Activated T-cell treated with anti-CD3 and anti-CD28 coated beads, Interleukin-2, amount 50 U/mL, for 72 hours (primary cell): ENCODE measurements around the gene SDK1. TPM values are rescaled to one million over a fixed set of nuclear protein-coding genes. Genes with fewer than 3 reads are reported as not detected.

Experiments used
- ATAC-seq, 2 donors: fragments of 150-1000 bp; cut with Tn5 transposase; replicated peaks in 1 of 2; 2 replicates each; pipeline ENCODE4 v1.10.0; 2021; ENCODE audit warnings: moderate library complexity in 2 of 2, mild to moderate bottlenecking in 1 of 2
- DNase-seq, 2 donors: peaks; one replicate each; pipeline ENCODE4 v3.0.0; 2021 to 2022; ENCODE audit warnings: mixed read lengths in 1 of 2
- H3K27ac Mint-ChIP-seq: one replicate; pipeline ENCODE4 v1.8.0; 2022; ENCODE audit warnings: mild to moderate bottlenecking, moderate library complexity, mixed read lengths
- H3K27me3 Mint-ChIP-seq: one replicate; pipeline ENCODE4 v1.8.0; 2022; ENCODE audit warnings: low read depth, mixed read lengths
- H3K36me3 Mint-ChIP-seq, 2 donors: one replicate each; pipeline ENCODE4 v1.8.0; 2022; ENCODE audit warnings: mixed read lengths in 2 of 2, mild to moderate bottlenecking in 1 of 2; ENCODE audit not compliant: insufficient read depth in 2 of 2
- H3K4me1 Mint-ChIP-seq: one replicate; pipeline ENCODE4 v1.8.0; 2022; ENCODE audit warnings: low read depth, mixed read lengths
- H3K4me3 Mint-ChIP-seq, 2 donors: one replicate each; pipeline ENCODE4 v1.8.0; 2022; ENCODE audit warnings: mild to moderate bottlenecking in 2 of 2, mixed read lengths in 2 of 2, moderate library complexity in 2 of 2
- H3K9me3 Mint-ChIP-seq, 2 donors: one replicate each; pipeline ENCODE4 v1.8.0; 2022; ENCODE audit warnings: mixed read lengths in 2 of 2
- total RNA-seq, 2 donors: library from RNA; stranded (reverse); gene quantifications; one replicate each; pipeline ENCODE4 v1.2.3, GENCODE V29; 2022

SDK1 gene
- total RNA-seq, 2 donors from 2014 or later: 6.1 to 6.3 TPM

DNA sequence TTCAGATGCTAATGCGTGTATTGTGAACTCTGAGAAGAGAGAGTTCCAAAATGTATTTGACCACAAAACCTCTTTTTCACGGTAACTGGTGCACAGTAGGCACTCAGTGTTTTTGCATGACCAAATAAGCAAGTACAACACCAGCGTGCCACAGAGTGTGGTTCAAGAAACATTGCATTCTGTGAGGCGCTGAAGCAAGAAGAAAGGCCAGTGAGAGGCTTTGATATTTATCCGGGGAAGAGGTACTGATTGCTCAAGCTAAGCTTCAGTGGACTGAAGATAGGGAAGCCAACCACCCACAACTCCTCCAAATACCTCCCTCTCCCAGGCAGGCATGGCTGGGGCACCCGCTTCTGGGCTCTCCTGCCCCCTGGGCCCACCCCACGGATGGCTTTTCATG, 611.2 kb downstream of the SDK1 start:
- peaks cover 9% of the 10 kb centered on the region for H3K4me1 Mint-ChIP-seq
- no peak overlapping the region for H3K27ac Mint-ChIP-seq
- peaks cover 0 to 2% of the 10 kb centered on the region in 2 donors for H3K36me3 Mint-ChIP-seq
- H3K4me3 Mint-ChIP-seq: no peak overlapping the region
- H3K9me3 Mint-ChIP-seq: no peaks in the 10 kb centered on the region
- no peaks in the 10 kb centered on the region for H3K27me3 Mint-ChIP-seq
- ATAC-seq: no peak
- no peak for DNase-seq

DNA sequence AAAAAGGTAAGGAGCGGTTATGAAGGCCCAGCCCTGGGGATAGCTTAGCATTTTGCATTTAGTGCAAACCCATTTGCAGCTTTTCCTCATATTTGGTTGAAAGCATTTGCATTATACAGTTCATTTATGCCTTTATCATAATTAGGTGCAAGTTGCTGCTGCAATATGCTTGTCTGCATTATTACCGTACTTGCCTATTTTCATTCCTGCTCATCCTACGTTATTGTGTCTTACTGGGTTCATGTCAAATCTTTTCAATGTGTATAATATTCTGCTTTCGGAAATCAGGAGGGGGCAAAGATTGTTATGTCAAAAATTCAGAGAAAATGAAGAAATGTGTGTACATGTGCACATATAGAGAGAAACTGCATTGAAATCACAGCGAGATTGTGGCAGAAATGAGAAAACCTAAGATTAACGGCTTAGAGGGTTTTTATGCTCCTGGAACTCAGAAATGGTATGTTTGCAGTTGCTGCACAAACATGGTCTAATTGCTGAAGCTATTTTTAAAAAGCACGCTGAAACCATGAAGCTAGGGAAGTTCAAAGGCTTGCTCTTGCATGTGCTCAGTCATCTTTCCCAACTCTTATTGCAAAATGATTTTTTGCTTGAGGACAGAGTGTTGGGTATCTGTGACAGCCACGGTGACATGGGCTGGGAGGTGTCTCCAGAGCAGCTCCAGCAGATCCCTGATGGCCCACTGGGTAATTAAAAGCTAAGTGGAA, 613.2 kb downstream of the SDK1 start:
- no peak for ATAC-seq
- no peak for DNase-seq
- H3K27me3 Mint-ChIP-seq: no peaks in the 10 kb centered on the region
- H3K4me3 Mint-ChIP-seq: no peak overlapping the region
- H3K27ac Mint-ChIP-seq: no peak overlapping the region
- H3K9me3 Mint-ChIP-seq: no peaks in the 10 kb centered on the region
- peaks cover 0 to 2% of the 10 kb centered on the region in 2 donors for H3K36me3 Mint-ChIP-seq
- H3K4me1 Mint-ChIP-seq: peaks cover 19% of the 10 kb centered on the region

DNA sequence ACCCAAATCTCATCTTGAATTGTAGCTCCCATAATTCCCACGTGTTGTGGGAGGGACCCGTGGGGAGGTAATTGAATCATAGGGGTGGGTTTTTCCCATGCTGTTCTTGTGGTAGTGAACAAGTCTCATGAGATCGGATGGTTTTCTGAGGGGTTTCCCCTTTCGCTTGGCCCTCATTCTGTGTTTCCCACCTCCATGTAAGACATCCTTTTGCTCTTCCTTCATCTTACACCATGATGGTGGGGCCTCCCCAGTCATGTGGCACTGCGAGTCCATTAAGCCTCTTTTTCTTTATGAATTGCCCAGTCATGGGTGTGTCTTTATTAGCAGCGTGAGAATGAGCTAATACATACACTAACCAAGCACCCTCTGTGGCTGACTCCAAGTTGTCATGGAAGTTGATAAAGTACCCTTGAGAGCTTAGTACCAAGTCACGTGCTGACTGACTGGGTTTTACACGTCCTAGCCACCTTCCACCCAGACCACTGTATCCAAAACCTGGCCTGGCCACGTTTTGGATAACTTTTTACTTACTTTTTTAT, 614.4 kb downstream of the SDK1 start:
- DNase-seq (no peak), ATAC-seq (no peak)
- Mint-ChIP-seq H3K27ac (no peak overlapping the region), H3K27me3 (peaks cover 7% of the 10 kb centered on the region), H3K4me3 (no peak overlapping the region), H3K9me3 (no peaks in the 10 kb centered on the region), H3K4me1 (peaks cover 19% of the 10 kb centered on the region), H3K36me3 (peaks cover 0 to 2% of the 10 kb centered on the region in 2 donors)

DNA sequence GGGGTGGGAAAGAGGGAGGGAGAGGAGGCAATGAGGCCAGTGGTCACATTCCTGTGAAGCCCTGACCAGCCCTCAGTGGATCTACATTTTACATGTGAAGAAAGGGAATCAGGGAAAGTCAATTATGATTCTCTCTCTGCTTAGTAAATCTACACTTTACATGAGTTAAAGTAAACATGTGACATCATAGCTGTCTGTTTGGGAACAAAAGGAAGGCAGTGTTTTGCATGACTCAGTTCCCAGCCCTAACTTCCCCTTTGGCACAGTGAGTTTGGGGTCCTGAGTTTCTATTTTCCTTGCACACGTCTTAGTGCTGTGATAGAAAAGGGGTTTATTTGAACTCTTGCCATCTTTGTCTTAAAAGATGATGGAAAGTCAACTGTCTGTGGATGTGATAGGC, 615.1 kb downstream of the SDK1 start:
- no peak for DNase-seq
- peaks cover 19% of the 10 kb centered on the region for H3K4me1 Mint-ChIP-seq
- no peaks in the 10 kb centered on the region for H3K9me3 Mint-ChIP-seq
- no peak overlapping the region for H3K4me3 Mint-ChIP-seq
- peaks cover 0 to 2% of the 10 kb centered on the region in 2 donors for H3K36me3 Mint-ChIP-seq
- no peak for ATAC-seq
- H3K27me3 Mint-ChIP-seq: peaks cover 7% of the 10 kb centered on the region
- no peak overlapping the region for H3K27ac Mint-ChIP-seq

DNA sequence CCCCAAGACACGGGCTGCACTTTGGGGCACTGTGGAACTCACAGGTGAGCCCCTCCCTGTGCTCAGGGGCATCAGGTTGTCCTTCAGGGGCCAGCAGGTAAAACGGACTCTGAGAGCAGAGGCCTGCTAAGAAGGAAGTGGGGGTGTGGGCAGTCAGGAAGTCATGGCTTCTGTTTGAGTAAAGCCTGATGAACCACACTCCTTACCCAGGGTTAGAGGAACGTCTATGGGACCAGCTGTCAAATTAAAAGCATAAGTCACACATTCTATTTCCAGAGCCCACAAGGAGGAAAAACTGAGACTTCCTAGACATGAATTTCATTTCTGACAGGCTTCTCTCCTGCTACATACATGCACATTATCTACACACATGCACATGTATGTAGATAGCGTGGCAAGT, 616.4 kb downstream of the SDK1 start:
- DNase-seq (no peak), ATAC-seq (no peak)
- H3K9me3 Mint-ChIP-seq: no peaks in the 10 kb centered on the region
- H3K27ac Mint-ChIP-seq: no peak overlapping the region
- H3K27me3 Mint-ChIP-seq: peaks cover 7% of the 10 kb centered on the region
- H3K4me1 Mint-ChIP-seq: peaks cover 10% of the 10 kb centered on the region
- no peak overlapping the region for H3K4me3 Mint-ChIP-seq
- peaks cover 0 to 2% of the 10 kb centered on the region in 2 donors for H3K36me3 Mint-ChIP-seq

DNA sequence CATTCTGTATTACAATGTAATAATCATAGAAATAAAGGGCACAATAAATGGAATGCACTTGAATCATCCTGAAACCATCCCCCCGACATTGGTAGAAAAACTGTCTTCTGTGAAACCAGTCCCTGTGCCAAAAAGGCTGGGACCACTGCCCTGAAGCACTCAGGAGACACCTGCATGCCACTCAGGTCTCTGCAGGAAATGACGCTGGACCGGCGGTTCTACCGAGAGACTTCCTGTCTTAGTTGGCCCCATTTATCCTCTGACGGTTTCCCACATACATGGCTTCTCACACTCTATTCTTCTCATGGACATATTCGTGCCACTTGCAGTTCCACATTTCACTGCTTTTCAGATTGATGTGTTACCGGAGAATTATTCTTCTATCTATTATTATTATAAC, 617.5 kb downstream of the SDK1 start:
- Mint-ChIP-seq H3K27ac (no peak overlapping the region), H3K27me3 (peaks cover 7% of the 10 kb centered on the region), H3K4me3 (no peak overlapping the region), H3K36me3 (peaks cover 0 to 2% of the 10 kb centered on the region in 2 donors), H3K9me3 (no peaks in the 10 kb centered on the region), H3K4me1 (peaks cover 10% of the 10 kb centered on the region)
- DNase-seq (no peak), ATAC-seq (no peak)

DNA sequence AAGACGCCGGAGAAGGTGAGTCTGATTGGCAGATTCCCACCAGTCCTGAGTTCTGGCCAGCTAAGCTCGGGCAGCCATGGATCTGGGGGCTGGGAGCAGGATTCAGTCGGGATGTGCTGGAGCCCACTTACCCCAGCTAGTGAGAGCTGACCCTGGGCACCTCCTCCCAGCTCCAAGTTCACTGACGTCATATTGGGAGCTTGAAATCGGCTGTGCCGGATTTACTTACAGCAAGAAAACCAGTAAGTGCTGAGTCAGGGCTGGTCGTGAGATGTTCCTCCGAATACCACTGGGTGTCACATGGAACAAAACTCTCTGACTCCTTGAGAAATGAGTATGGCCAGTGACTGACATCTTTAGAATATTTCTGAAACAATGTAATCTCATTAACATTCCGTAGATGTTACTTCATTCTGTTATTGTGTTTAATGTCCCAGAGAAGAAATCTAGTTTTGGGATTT, 621.2 kb downstream of the SDK1 start:
- no peak for ATAC-seq
- Mint-ChIP-seq H3K4me3 (no peak overlapping the region), H3K27me3 (peaks cover 17% of the 10 kb centered on the region), H3K9me3 (no peaks in the 10 kb centered on the region), H3K27ac (no peak overlapping the region), H3K4me1 (peaks cover 10% of the 10 kb centered on the region), H3K36me3 (no peaks in the 10 kb centered on the region)
- no peak for DNase-seq

DNA sequence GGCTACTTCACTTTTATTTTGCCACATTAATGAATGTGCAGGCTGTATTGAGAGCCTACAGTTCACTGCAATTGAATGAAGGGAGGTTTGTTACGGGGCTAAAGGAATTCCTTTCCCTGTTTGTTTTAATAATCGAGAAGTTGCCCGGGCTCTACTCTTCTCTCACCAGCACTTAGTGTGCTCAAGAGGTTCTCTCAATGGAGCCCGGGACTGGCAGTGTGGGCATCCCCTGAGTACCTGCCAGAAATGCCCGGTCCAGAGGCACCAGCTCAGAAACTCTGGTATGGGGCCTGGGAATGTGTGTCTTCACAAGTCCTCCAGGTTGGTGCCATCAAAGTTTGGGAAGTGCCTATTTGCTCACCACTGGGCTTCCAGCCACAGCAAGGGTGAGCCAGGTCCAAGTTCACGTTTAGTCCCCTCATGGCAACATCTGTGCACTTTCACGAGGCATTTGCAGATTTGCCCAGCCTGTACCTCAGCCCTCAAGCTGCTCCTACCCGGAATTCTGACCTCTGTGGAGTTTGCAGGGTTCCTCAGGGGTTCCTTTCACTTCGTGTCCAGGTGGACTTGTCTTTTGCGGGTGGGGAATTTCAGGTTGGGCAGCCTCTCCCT, 622.4 kb downstream of the SDK1 start:
- H3K9me3 Mint-ChIP-seq: no peaks in the 10 kb centered on the region
- H3K27me3 Mint-ChIP-seq: peaks cover 17% of the 10 kb centered on the region
- H3K27ac Mint-ChIP-seq: no peak overlapping the region
- no peak overlapping the region for H3K4me3 Mint-ChIP-seq
- DNase-seq (no peak), ATAC-seq (no peak)
- H3K36me3 Mint-ChIP-seq: no peaks in the 10 kb centered on the region
- H3K4me1 Mint-ChIP-seq: peaks cover 9% of the 10 kb centered on the region

DNA sequence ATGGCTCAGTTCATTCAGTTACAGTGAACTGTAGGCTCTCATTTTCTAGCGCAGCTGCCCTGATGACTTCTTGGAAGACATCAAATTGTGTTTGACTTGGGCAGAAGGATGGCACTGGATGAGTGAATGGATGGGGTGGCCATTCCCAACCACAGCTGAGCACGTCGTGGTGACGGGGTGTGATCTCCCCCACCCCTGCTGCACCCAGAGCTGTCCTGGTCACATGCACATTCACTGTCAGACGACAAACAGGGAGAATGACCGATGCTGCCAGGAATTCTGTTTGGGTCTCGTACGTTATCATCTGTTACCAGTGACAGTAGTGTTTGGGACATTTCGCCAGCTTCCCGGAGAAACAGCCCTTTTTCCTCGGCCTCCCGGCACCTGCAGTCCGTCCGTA, 623.2 kb downstream of the SDK1 start:
- ATAC-seq (no peak), DNase-seq (no peak)
- no peaks in the 10 kb centered on the region for H3K9me3 Mint-ChIP-seq
- H3K4me1 Mint-ChIP-seq: no peaks in the 10 kb centered on the region
- no peaks in the 10 kb centered on the region for H3K36me3 Mint-ChIP-seq
- H3K4me3 Mint-ChIP-seq: no peak overlapping the region
- H3K27ac Mint-ChIP-seq: no peak overlapping the region
- H3K27me3 Mint-ChIP-seq: peaks cover 19% of the 10 kb centered on the region

DNA sequence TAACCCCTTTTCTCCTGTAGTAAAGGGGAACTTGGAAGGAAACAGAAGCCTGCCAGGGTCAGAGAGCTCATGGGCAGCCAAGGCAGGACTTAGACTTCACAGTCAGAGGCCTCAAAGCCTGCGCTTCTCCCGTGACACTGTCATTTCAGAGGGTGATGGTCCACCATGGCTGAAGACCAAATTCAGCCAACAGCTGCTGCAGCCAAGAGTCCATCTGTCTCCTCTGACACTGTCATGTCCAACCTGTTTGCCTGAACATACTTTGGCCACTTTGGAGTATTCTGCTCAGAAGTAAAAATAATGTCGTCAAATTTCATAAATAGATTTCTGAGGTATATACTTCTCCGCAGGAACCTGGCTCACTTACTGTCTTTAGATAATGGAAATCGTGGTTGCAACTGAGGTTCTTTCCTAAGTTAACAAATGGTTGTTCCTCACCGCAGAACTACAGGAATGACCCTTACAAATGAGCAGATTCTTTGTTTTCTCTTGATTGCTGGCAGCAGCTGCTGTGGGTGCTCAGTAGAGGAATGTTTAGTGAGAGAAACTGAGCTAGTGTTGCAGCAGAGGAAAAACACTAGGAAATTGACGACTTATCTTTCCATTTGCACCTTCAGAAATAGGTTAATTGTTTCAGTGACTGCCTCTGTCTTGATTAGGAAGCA, 626.5 kb downstream of the SDK1 start:
- ATAC-seq (no peak), DNase-seq (no peak)
- Mint-ChIP-seq H3K27ac (no peak overlapping the region), H3K27me3 (peaks cover 17% of the 10 kb centered on the region), H3K4me1 (no peaks in the 10 kb centered on the region), H3K36me3 (no peaks in the 10 kb centered on the region), H3K9me3 (no peaks in the 10 kb centered on the region), H3K4me3 (no peak overlapping the region)

DNA sequence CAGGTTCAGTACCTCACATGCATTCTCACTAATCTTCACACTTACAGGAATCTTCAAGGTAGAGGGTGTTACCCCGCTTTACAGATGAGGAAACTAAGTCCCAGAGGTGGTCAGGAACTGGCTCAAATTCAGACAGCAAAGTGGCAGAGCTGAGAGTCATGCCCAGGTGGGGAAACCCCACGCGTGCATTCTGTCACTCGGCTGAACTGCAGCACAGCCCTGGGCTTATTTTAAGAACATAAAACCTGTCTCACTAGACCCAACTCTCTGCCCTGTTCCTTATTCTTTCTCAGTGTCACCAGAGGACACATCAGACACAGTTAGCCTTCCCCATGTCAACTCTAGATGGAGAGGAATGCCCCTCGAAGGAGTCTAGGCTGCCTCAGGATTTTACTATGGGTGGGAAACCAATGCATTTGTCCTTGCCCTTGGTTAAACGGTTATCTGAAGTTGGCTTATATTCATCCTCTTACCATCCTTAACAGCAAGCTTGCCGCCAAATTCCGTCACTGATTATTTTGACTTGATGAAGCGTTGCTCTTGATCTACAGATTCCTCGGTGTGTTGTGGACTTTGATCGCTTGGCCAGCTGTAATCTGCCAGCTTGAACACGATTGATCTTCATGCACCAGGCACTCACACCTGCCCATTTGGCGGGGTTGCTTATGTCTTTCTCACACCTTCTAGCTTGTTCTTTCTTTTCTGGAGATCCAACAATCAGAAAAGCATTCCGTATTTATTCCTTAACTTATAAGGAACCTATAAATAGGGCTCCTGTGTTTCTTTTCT, 627.9 kb downstream of the SDK1 start:
- no peak overlapping the region for H3K4me3 Mint-ChIP-seq
- H3K4me1 Mint-ChIP-seq: no peaks in the 10 kb centered on the region
- no peak for DNase-seq
- no peaks in the 10 kb centered on the region for H3K9me3 Mint-ChIP-seq
- no peaks in the 10 kb centered on the region for H3K36me3 Mint-ChIP-seq
- H3K27ac Mint-ChIP-seq: no peak overlapping the region
- no peak for ATAC-seq
- peaks cover 17% of the 10 kb centered on the region for H3K27me3 Mint-ChIP-seq

DNA sequence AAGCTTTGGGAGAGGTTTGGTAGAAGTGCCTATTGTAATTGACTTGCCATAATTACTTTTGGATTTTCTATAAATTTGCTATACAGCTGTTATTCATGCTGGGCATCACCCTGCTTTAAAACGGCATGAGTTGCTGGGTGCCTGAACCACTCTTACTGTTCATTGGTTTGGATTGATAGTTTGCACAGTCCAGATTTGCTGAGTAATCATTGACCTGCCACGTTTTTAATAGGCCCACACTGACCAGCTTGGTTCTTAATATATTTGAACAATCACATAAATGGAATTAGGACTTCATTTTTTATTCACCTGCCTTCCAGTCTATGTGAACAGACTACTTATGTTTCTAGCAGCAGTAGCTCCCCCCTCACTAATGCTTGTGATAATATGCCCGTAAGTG, 630.8 kb downstream of the SDK1 start:
- ATAC-seq (no peak), DNase-seq (no peak)
- Mint-ChIP-seq H3K27ac (no peak overlapping the region), H3K4me1 (no peaks in the 10 kb centered on the region), H3K9me3 (peaks cover 0 to 7% of the 10 kb centered on the region in 2 donors), H3K27me3 (peaks cover 8% of the 10 kb centered on the region), H3K4me3 (no peak overlapping the region), H3K36me3 (peaks cover 0 to 3% of the 10 kb centered on the region in 2 donors)

DNA sequence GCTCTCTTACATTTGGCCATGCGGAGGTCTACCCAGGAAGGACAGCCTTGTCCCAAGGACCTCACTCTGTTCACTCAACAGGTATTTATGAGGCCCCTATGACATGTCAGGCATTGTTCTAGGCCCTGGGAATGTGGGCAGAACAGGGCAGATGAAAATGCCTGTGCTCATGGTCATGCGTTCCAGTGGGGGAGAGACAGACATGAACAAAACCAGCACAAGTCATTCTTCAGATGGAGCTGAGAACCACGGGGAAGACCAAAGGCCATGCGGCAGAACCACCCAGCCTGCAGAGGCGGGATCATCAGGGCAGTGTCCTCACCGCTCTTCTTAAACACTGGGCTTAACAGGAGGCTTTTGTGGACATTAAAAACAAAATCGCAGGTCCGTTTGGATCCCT, 636.1 kb downstream of the SDK1 start:
- H3K27ac Mint-ChIP-seq: no peak overlapping the region
- no peak for DNase-seq
- peaks cover 0 to 3% of the 10 kb centered on the region in 2 donors for H3K36me3 Mint-ChIP-seq
- no peaks in the 10 kb centered on the region for H3K4me1 Mint-ChIP-seq
- no peaks in the 10 kb centered on the region for H3K27me3 Mint-ChIP-seq
- H3K4me3 Mint-ChIP-seq: no peak overlapping the region
- ATAC-seq: no peak
- peaks cover 0 to 7% of the 10 kb centered on the region in 2 donors for H3K9me3 Mint-ChIP-seq
